NOMO-1 (cell line): ENCODE measurements around the gene CALML3.

Experiments used
- DNase-seq, 2 experiments: peaks; one replicate each; lab custom pipeline; 2025; ENCODE audit not compliant: unreplicated experiment in 2 of 2; lab: John Stamatoyannopoulos, UW

CALML3 gene

DNA sequence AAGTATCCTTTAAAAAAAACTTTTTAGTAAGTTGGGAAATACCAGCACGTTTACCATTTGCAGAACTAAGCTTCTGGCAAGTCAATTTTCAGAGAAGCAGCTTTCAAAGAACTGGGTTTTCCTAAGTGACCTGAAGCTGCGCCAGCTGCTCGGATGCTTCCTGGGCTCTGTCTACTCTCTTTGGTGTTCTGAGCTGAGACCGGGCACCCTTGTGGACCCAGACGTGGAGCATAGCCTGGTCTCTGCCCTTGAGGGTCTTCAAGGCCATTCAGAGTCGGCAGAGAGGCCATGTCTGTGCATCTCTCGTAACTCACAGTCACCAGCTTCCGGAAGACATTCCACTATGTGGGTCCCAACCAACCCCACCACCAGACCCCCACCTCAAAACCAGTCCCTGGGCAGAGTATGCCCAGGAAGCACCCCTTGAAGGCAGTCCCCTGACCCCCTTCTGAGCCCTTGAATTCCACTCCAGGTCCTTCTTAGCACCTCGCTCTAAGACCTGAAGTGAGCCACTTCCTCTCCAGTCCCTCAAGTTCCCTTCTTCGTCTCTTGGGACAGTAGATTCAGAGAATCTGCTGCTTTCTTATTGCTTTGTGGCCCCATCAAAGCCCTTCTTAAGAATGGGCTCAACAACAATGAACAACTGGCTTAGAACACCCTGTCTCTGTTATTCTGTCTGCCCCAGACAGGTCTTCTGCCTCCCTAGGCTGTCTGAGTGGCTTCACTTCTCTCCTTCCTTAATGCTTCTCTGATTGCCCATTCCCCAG is 33.9 kb upstream of the CALML3 start:
- DNase-seq, result no peak

DNA sequence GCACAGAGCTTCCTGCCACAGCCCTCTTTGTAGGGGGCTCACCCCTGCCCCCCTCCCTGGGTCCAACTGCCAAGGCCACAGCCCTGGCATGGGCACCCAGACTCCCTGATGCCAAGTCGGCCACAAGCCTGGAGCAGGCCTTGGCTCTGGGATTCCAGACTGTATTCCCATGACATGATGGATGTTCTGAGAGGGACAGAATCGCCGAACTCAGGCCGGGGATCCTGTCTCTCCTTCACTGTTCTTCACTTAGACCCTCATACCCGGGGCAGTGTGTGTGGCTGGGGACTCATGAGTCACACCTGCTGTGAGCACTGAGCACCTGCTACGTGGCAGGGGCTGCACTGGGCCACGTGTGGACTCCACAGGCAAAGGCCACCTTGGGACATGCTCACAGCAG is 33.3 kb upstream of the CALML3 start:
- no peak for DNase-seq

DNA sequence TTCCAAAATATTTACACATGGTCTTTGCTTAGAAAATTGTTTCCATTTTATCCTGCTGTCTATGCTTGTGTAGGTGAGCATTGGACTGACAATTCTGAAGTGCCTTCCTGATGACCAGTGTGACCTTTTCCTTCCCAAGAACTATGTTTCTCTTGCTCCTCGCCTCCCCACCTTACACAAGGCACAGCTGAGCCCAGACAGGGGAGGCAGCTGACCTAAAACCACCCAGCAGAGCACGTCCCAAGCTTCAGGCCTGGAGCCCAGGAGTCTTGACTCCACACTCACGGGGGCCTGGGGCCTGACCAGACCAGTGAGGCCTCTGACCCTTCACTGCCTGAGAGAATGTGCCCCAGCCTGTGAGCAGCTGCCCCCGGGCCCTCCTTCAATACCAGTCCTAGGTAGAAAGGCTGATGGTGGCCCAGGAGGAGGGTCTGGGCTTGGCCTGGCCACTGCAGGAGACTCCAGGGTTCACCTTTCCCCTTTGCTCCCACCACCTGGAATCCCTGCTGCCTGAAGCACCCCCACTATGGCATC is 32.4 kb upstream of the CALML3 start:
- no peak for DNase-seq

DNA sequence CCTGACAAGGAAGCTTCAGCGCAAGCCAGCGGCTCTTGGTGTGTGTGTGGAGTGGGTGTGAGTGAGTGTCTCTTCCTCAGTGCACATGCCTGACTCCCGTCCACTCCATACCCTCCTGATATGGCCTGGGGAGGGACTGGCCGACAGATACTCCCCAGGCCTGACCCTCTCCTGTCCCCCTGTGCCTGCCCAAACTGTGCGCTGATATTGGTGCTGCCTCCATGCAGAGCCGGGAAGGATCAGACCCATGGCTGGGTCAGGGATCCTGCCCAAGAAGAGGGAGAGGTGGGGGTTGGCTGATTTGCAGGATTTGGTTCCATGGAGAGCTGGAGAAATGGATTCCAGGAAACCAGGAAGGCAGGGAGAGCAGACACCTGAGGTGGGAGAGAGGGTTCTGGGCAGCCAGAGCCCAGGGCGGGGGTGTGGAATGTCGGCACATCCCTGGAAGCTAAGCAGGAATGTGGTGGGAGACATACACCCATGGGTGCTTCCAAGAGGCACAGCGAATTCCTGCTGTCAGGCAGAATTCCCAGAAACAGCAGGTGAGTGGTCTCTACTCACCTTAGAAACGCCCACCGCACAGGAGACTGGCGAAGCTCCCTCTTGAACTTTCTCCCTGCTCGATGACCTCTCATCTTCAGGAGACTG is 31.7 kb upstream of the CALML3 start:
- no peak for DNase-seq

DNA sequence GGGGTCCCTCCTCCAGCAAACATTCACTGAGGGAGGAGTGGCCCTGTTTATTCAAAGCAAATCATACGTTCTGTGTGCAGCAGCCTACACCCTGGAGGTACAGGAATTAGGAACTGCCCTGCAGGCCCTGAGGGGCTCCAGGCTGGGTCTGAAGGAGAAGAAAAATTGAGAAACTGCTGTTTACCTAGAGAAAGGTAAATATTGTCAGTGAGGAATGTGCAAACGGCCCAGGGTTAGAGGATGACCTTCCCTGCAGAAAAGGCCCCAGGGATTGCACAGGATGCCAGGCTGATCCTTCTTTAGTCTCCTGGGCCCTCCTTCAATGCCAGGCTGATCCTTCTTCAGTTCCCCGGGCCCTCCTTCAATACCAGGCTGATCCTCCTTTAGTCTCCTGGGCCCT is 31.1 kb upstream of the CALML3 start:
- DNase-seq, result no peak

DNA sequence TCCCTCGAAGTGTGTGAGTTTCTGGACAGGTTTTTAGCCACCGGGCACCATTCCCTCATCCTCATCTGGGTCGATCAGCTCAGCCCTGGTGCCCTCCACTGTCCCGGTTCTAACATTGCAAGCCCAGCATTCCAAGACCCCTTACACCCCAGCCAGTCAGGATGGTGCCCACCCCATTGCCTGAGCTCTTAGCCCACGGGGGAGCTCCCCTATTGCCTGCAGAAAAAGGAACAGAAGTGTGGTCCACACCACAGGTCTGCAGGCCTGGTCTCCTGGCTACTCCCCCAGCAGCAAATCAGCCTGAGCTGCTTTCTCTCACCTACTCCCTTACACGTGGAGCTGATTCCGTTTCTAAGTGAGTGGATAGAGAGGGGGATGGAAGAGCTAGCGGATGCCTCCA is 30.1 kb upstream of the CALML3 start:
- no peak for DNase-seq

DNA sequence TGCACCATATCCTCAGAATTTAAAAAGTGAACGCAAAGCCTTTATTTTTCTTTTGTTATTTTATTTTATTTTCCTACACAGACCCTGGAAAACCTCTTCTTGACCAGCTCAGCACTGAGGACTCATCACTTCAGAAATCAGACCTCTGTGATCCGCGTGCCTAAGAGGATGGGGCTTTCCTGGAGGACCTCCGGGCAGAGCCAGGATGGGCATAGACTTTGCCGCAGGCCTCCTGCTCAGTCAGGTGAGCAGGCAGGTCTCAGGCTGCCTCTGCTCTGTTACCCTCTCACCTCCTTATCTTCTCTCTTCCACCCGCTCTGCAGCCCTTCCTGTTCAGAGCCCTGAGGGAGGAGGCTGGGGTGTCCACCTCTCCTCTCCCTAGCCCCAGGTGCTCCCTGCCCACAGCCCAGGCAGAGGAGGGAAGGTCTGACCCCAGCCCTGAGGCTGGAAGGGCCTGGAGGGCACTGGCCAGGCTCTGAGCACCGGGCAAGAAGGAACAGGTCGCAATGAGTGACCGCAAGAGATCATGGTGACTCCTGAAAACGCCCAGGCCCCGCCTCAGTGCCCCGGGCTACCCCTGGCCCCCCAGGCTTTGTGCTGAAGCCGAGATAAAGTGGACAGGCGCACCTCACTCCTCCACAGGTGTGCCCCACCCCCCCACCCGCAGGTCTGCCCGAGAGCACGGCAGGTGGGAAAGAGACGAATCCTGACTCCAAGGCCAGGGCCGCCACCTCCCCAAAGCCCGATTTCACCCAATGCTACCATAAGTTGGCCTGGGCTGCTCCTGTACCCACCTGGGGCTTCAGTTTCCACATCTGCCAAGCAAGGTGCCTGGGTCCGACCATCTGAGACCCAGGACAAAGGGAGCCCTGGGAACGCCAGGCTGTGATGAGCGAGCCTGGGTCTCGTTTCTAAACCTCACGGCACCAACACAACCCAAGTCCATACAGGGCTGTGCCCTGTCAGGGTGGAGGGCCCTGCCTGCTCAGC is 28.2 kb upstream of the CALML3 start:
- DNase-seq, result no peak

DNA sequence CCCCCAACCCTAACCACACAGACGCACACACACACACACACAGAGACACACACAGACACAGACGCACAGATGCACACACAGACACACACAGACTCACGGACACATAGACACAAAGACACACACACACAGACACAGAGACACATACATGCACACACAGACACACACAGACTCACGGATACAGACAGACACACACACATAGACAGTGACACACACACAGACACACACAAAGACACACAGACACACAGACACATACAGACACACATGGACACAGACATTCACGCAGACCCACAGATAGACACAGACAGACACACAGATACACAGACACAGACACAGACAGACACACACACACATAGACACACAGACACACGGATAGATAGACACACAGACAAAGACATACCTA is 27.5 kb upstream of the CALML3 start:
- no peak for DNase-seq

DNA sequence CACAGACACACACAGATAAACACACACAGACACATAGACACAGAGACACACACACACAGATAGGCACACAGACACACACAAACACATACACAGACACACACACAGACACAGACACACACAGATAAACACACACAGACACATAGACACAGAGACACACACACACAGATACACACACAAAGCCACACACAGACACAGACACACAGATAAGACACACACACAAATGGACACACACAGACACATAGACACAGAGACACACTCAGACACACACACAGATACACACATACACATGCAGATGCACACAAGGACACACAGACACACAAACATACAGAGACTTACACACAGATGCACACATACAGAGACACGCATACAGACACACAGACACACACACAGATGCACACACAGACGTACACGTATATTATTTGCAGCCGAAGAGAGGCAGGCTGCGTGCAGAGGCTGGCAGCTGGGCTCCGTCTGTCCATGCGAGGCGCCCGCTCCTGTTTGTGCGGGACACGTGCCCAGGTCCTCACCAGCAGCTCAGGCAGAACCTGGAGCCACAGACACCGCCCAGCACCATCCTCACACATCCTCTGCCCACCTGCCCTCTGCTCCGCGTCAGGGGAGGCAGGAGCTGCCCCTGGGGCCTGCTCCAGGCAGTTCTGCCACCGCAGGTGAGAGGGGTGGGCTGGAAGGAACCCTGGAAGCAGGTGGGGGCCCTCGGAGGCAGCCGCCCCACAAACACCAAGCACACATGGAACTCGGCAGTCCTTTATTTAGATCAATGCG is 26.6 kb upstream of the CALML3 start:
- DNase-seq, result no peak

DNA sequence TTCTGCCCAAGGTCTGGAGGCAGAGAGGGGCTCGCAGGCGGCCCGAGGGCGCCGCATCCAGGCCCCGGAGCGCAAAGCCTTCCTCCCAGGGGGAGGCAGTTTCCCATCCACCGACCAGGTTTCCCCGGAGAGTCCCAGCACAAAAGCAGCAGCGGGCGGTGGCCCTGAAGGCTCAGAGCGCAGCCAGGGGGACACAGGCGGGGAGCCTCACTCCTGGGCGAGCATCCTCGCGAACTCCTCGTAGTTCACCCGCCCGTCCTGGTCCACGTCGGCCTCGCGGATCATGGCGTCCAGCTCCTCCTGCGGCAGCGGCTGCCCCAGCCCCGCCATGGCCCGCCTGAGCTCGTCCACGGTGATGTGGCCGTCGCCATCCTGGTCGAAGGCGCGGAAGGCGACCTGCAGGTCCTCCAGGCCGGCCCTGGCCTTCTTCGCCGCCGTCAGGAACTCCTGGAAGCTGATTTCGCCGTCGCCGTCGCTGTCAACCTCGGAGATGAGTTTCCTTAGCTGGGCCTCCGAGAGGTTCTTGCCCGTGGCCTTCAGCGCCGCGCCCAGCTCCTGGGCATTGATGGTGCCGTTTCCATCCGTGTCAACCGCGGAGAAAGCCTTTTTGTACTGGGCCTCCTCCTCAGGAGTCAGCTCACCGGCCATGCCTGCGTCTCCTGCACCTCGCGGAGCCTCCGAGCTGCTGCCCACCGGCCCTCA is 25.8 kb upstream of the CALML3 start:
- no peak for DNase-seq

DNA sequence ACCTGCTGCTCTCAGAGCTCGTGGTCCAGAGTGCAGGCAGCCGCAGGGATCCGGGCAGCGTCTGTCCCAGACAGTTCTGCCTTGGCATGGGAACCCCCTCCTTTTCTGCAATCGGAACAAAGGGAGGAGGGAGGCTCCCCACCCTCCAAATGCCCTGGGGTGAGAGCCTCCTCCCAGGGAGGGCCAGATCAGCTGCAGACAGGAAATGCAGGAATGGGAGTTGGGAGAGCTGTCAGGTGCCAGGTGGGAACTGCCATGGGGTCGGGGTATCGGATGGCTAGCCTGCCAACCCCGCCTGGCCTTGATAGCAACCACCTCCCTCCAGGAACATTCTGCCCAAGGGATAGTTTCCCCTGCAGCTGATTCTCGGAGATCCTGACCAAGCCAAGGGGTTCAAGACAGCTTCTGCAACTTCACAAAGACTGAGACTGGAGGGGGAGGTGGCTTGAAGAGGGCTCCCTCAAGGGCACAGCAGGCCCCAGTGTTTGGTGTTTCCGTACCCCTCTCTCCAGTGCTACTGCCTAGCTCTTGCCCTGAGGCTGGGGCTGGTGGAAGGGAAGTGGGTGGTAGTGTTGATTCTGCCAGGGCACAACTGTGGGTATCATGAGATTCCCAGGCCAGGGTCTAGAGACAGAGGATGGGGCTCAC is 25.1 kb upstream of the CALML3 start, which contains the start of gene CALML5:
CALML5 (minus strand) TSS at position 78 of the 648 bp plus-strand sequence. CDS start 132 bp downstream, outside the sequence.
- DNase-seq, result no peak

DNA sequence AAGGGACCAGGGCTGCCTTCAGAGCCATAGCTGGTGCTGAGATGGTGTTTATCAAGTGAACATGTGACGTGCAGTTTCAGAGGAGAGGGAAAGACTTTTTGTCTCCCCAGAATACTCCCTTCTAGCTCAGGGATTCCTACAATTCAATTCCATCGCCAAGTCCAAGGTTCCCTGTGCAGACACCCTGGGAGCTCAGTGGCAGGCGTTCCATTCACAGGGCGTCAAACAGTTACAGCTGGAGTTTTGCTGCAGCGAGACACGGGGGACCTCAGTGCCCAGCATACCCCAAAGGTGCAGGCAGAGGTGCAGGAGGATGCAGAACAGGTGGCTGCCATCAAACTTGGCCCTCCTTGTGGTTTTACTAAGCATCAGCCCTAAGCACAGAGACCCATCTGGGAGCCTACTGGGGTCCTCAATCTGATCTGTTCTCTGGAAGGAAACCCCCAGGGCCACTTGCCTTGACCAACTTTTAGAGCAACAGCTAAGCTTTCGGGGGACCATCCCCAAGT is 24.5 kb upstream of the CALML3 start:
- no peak for DNase-seq

DNA sequence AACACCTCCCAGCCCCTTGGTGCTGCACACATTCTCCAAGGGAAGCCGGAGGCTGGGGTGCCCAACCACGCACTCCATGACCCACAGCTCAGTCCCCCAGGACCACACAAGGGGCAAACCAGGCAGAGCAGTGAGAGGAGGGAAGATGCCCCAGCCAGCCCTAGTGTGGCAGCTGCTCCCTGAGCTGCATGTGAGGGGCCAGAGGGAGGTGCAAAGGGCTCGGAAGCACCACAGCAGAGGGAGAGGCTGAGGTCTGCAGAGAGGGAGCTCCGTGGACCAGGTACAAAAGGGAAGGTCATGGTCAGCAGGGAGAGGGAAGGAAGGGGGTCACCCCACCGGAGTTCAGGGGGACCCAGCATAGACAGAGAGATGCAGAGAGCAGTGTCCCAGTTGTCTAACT is 23.9 kb upstream of the CALML3 start:
- no peak for DNase-seq

DNA sequence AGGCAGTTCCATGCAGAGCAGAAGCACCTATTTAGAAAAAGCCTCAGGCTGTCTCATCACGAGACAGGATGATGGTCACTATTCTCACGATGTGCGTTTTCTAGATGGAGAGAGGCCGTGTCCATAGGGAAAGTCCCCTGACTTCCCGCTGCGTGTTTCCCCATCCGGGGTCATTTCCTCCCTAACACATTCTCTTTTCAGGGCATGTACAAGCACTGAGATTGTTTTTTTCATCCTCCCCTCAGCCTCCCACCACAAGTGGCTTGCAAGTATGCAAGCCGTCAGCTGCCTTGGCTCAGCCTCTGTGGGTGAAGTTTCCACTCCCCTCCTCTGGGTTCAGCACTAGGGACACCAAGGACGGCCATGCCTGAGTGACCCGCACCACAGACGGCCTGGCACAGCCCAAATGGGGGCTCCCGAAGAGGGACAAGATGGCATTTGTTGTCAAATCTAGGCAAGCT is 22.7 kb upstream of the CALML3 start:
- no peak for DNase-seq

DNA sequence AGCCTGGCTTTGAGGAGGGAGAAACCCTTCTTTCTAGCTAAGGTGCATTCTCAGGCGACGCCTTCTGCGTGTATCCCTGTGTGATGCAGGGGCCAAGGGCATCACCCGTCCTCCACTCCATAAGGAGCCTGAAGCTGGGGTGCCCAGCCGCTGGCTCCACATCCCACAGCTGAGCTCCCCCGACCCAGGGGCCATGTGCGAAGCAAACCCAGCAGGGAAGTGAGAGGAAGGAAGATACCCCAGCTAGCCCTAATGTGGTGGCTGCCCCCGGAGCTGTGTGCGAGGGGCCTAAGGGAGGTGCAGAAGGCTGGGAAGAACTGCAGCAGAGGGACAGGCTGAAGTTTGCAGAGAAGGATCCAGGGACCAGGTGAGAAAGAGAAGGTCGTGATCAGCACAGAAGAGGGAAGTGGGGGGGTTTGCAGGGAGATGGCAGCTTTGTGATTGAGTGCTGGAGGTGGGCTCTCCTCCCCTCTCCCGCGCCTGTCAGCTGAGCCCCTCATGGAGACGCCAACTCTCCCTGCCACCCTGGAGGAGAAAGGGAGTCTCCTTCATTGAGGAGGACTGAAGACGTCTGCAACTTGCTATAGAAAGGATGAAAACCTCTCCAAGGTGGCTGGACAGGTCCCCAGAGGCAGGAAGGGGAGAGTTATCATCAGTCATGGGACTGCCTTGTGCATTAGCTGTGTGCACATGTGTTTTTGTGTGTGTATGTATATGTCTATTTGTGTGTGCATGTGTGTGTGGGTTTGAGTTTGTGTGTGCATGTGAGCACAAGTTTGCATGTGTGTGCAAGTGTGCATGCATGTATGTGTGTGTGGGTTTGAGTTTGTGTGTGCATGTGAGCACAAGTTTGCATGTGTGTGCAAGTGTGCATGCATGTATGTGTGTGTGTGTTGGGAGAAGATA is 21.9 kb upstream of the CALML3 start:
- no peak for DNase-seq

DNA sequence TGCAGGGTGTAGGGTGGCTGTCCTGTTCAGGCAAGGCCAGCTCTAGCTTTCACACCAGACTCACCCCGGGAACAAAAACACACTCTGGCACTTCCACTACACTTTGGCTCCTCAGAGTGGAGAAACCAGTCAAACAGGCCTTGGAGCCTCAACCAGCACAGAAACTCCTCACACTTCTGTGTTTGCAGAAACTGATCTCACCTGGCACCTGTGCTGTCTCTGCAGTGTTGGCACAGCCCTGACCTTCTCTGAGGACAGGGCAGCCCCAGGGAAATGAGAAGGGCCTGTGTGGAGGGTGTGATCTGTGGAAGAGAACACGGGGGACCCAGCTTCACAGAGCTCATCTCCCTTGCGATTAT is 21.3 kb upstream of the CALML3 start:
- DNase-seq, result no peak

DNA sequence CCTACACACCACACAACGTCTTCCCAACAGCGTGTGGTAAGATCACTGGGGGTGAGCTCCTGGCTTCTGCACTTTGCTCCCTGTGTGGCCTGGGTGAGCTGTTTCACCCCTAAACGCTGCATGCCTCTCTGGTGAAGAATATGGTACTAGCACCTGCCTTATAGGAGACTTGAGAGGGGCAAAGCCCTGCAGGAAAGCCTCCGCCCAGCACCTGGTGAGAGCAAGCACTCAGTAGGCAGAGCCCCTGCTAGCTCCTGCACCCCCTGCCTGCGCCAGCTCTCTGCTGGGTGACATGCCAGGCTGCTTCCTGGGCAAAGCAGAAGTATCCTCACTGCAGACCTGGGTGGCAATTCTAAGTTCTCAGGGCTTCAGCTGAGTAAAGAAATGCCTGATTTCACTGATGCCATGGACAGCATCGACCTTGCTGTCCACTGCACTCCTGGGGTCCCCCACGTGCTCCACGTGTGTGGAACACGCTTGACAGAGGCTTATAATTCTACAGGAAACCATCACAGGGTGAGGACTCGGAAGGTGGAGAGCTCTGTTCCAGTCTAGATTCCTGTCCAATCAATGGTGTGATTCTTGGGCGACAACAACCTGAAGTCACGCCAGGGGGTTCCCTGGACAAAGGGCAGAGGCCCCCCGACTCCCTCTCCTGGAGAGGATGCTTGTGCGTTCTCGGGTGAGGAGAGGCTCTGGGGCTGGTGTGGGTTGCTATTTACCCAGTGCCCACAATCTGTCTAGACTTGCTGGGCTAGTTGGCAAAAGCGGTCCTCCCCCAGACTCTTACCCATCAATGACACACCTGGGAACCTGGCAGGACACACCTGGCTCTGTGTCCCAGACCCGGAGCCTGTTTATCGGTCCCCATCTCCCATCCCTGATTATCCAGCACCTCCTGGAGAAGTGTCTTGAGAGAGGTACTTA is 20.4 kb upstream of the CALML3 start:
- no peak for DNase-seq
